H1 (cell line): Measurements from ENCODE around the gene ARHGAP10. TPM values are rescaled to one million over a fixed set of nuclear protein-coding genes. Genes with fewer than 3 reads are reported as not detected.

Experiments
- CTCF ChIA-PET: fragments of 300-600 bp; sonication (Branson Sonifier 250); formaldehyde crosslinking; loops from one replicate; lab custom pipeline; 2021; ENCODE audit not compliant: partially characterized antibody; lab: Charles Lee
- POLR2A ChIA-PET: fragments of 300-600 bp; sonication (Branson Sonifier 250); formaldehyde crosslinking; loops from one replicate; lab custom pipeline; 2021; ENCODE audit warnings: inconsistent platforms; ENCODE audit not compliant: partially characterized antibody; lab: Charles Lee
- DNase-seq, 2 experiments: peaks; one replicate each; pipeline versions ENCODE4 v3.0.0 to v3.0.0-alpha.2; 2010 to 2022; ENCODE audit warnings: low spot score in 2 of 2, low read depth in 1 of 2, mixed read lengths in 1 of 2
- FAIRE-seq: peaks from 2 replicates; lab custom pipeline; 2011; peaks lifted over from hg19 to GRCh38; lab: Jason Lieb, UNC
- H2AFZ ChIP-seq: 2 replicates; pipeline ENCODE4 v1.8.1; 2012; ENCODE audit warnings: low read length, inconsistent platforms
- H2AK5ac ChIP-seq: 2 replicates; pipeline ENCODE4 v1.6.1; 2013; ENCODE audit warnings: low read depth, low read length
- H2BK120ac ChIP-seq: replicated peaks from 2 replicates; pipeline ENCODE3; 2013; ENCODE audit warnings: low read depth, low read length, inconsistent platforms
- H2BK12ac ChIP-seq: 2 replicates; pipeline ENCODE4 v1.6.1; 2013; ENCODE audit warnings: low read depth, low read length
- H2BK15ac ChIP-seq: 2 replicates; pipeline ENCODE4 v1.6.1; 2013; ENCODE audit warnings: low read length
- H2BK20ac ChIP-seq: 2 replicates; pipeline ENCODE4 v1.6.1; 2013; ENCODE audit warnings: low read length
- H2BK5ac ChIP-seq: 2 replicates; pipeline ENCODE4 v1.6.1; 2013; ENCODE audit warnings: low read depth, low read length
- H3K14ac ChIP-seq: 2 replicates; pipeline ENCODE4 v1.6.1; 2013; ENCODE audit warnings: inconsistent platforms; ENCODE audit not compliant: insufficient read length
- H3K18ac ChIP-seq: 2 replicates; pipeline ENCODE4 v1.6.1; 2013; ENCODE audit warnings: low read length; ENCODE audit errors: extremely low read depth
- H3K23ac ChIP-seq: 2 replicates; pipeline ENCODE4 v1.6.1; 2013; ENCODE audit warnings: inconsistent platforms; ENCODE audit not compliant: insufficient read length
- H3K23me2 ChIP-seq: 2 replicates; pipeline ENCODE4 v1.6.1; 2013; ENCODE audit warnings: low read depth, low read length
- H3K27ac ChIP-seq: 2 replicates; pipeline ENCODE4 v1.6.1; 2011; ENCODE audit warnings: low read depth, low read length, inconsistent platforms
- H3K27me3 ChIP-seq, 4 experiments: replicated peaks in 1 of 4; 1 replicate in 1 of 4; 2 replicates in 3 of 4; pipeline versions ENCODE4 v1.6.1 to v1.8.1; 2011 to 2013; ENCODE audit warnings: low read length in 3 of 4, mild to moderate bottlenecking in 3 of 4, inconsistent platforms in 2 of 4, mixed read lengths in 2 of 4, moderate library complexity in 1 of 4; ENCODE audit not compliant: control insufficient read depth in 3 of 4, insufficient read depth in 3 of 4; ENCODE audit errors: extremely low read depth in 1 of 4
- H3K36me3 ChIP-seq, 4 experiments: 2 replicates each; pipeline versions ENCODE4 v1.6.1 to v1.8.1; 2011 to 2013; ENCODE audit warnings: mild to moderate bottlenecking in 4 of 4, low read length in 3 of 4, moderate library complexity in 2 of 4, control low read depth in 1 of 4, inconsistent platforms in 1 of 4; ENCODE audit not compliant: insufficient read depth in 4 of 4, control insufficient read depth in 2 of 4
- H3K4ac ChIP-seq: replicated peaks from 2 replicates; pipeline ENCODE3; 2013; ENCODE audit warnings: low read length, low read depth, mixed read lengths, inconsistent platforms; ENCODE audit not compliant: insufficient read length
- H3K4me1 ChIP-seq, 4 experiments: replicated peaks in 1 of 4; 1 replicate in 1 of 4; 2 replicates in 3 of 4; pipeline versions ENCODE4 v1.6.1 to v1.8.1; 2011 to 2013; ENCODE audit warnings: low read length in 3 of 4, inconsistent platforms in 2 of 4, mixed read lengths in 1 of 4; ENCODE audit not compliant: insufficient read depth in 4 of 4, control insufficient read depth in 3 of 4
- H3K4me2 ChIP-seq, 2 experiments: 2 replicates each; pipeline versions ENCODE4 v1.6.1 to v1.8.1; 2011 to 2013; ENCODE audit warnings: low read depth in 2 of 2, low read length in 2 of 2, control low read depth in 1 of 2, inconsistent platforms in 1 of 2, mild to moderate bottlenecking in 1 of 2; ENCODE audit not compliant: insufficient read depth in 1 of 2
- H3K4me3 ChIP-seq, 4 experiments: fragments of 200-600, 300-600 bp in 1 of 4; sonication (generic), shearing (Covaris generic), sonication (Bioruptor Twin) in 1 of 4; 2 replicates each; pipeline versions ENCODE4 v1.5.1 to v1.8.1; 2011 to 2016; ENCODE audit warnings: low read length in 4 of 4, low read depth in 3 of 4, control low read depth in 2 of 4, inconsistent platforms in 2 of 4, mild to moderate bottlenecking in 2 of 4, mixed read lengths in 1 of 4, moderate library complexity in 1 of 4; ENCODE audit not compliant: insufficient read depth in 2 of 4; ENCODE audit errors: extremely low read depth in 1 of 4
- H3K56ac ChIP-seq: replicated peaks from 2 replicates; pipeline ENCODE3; 2013; ENCODE audit warnings: low read depth, mild to moderate bottlenecking, mixed read lengths, low read length, inconsistent platforms; ENCODE audit not compliant: insufficient read length
- H3K79me1 ChIP-seq: 2 replicates; pipeline ENCODE4 v1.6.1; 2013; ENCODE audit warnings: low read depth, low read length, control low read depth
- H3K79me2 ChIP-seq, 2 experiments: 2 replicates each; pipeline versions ENCODE4 v1.6.1 to v1.8.1; 2012 to 2013; ENCODE audit warnings: low read length in 2 of 2, mild to moderate bottlenecking in 2 of 2, inconsistent platforms in 1 of 2; ENCODE audit not compliant: insufficient read depth in 2 of 2, control insufficient read depth in 1 of 2
- H3K9ac ChIP-seq, 4 experiments: replicated peaks in 1 of 4; 1 replicate in 1 of 4; 2 replicates in 3 of 4; pipeline versions ENCODE4 v1.6.1 to v1.8.1; 2011 to 2013; ENCODE audit warnings: low read depth in 3 of 4, low read length in 3 of 4, control low read depth in 2 of 4, mild to moderate bottlenecking in 2 of 4, moderate library complexity in 2 of 4, inconsistent platforms in 1 of 4; ENCODE audit errors: extremely low read depth in 1 of 4
- H3K9me3 ChIP-seq, 2 experiments: 2 replicates each; pipeline versions ENCODE4 v1.6.1 to v1.8.1; 2012 to 2013; ENCODE audit warnings: mild to moderate bottlenecking in 2 of 2, moderate library complexity in 2 of 2, control low read depth in 1 of 2, inconsistent platforms in 1 of 2, low read depth in 1 of 2, low read length in 1 of 2, mixed read lengths in 1 of 2; ENCODE audit not compliant: insufficient read depth in 2 of 2
- H4K20me1 ChIP-seq, 2 experiments: replicated peaks in 1 of 2; 2 replicates each; pipeline versions ENCODE3 to v1.8.1; 2011 to 2013; ENCODE audit warnings: inconsistent platforms in 2 of 2, low read length in 2 of 2, mild to moderate bottlenecking in 1 of 2; ENCODE audit not compliant: insufficient read depth in 2 of 2, control insufficient read depth in 1 of 2
- H4K5ac ChIP-seq: 2 replicates; pipeline ENCODE4 v1.6.1; 2013; ENCODE audit warnings: low read length, low read depth, mixed read lengths, inconsistent platforms; ENCODE audit not compliant: insufficient read length
- H4K8ac ChIP-seq: 2 replicates; pipeline ENCODE4 v1.8.0; 2013; ENCODE audit warnings: mild to moderate bottlenecking, moderate library complexity, low read length, inconsistent platforms; ENCODE audit not compliant: insufficient read depth; ENCODE audit errors: extremely low read depth
- H4K91ac ChIP-seq: replicated peaks from 2 replicates; pipeline ENCODE3; 2013; ENCODE audit warnings: low read length, mixed read lengths, inconsistent platforms; ENCODE audit not compliant: insufficient read length
- ASH2L ChIP-seq: fragments of 200-600, 300-600 bp; sonication (generic); IDR thresholded peaks from one replicate; pipeline ENCODE4 v1.7.1; 2017; ENCODE audit warnings: low read length
- E2F6 ChIP-seq: IDR thresholded peaks from 2 replicates; pipeline ENCODE4 v1.6.1; 2012; ENCODE audit warnings: inconsistent platforms
- EZH2 ChIP-seq: fragments of 200-600 bp; sonication (generic); IDR thresholded peaks from 2 replicates; pipeline ENCODE4 v1.7.1; 2012; ENCODE audit warnings: low read depth, mild to moderate bottlenecking, moderate library complexity, low read length, inconsistent platforms; ENCODE audit not compliant: severe bottlenecking
- POLR2AphosphoS5 ChIP-seq: IDR thresholded peaks from 2 replicates; pipeline ENCODE4 v1.6.1; 2011; ENCODE audit warnings: low read depth, low read length
- SIRT6 ChIP-seq: IDR thresholded peaks from one replicate; pipeline ENCODE4 v1.7.1; 2012; ENCODE audit warnings: low read length, inconsistent platforms
- SIX5 ChIP-seq: IDR thresholded peaks from 2 replicates; pipeline ENCODE4 v1.6.1; 2011; ENCODE audit warnings: mild to moderate bottlenecking, low read depth, low read length
- SRF ChIP-seq: IDR thresholded peaks from 2 replicates; pipeline ENCODE4 v1.6.1; 2011; ENCODE audit warnings: mild to moderate bottlenecking, low read depth, low read length, moderate library complexity
- TBP ChIP-seq: IDR thresholded peaks from 2 replicates; pipeline ENCODE4 v1.6.1; 2011; ENCODE audit warnings: low read depth, low read length, improper control_type of control experiment
- YY1 ChIP-seq: IDR thresholded peaks from 2 replicates; pipeline ENCODE4 v1.6.1; 2011; ENCODE audit warnings: low read depth, mild to moderate bottlenecking, low read length
- WGBS, 2 experiments: shearing (Covaris generic) in 1 of 2; methylation state at CpG; one replicate each; pipeline versions ENCODE4 v1.1.6 to v1.1.7; 2013 to 2015; ENCODE audit warnings: low lambda C conversion rate in 2 of 2, mixed read lengths in 2 of 2, inconsistent platforms in 1 of 2, low coverage in 1 of 2, missing lambda C conversion rate in 1 of 2; ENCODE audit not compliant: insufficient replicate concordance in 2 of 2, insufficient coverage in 1 of 2, insufficient read length in 1 of 2; ENCODE audit errors: extremely low coverage in 1 of 2, missing lambda C conversion rate in 1 of 2; 5-methylcytosine and 5-hydroxymethylcytosine counted together
- polyA plus RNA-seq, 7 experiments: library from polyadenylated mRNA; depleted of rRNA in 3 of 7; stranded (reverse) in 5 of 7; unstranded in 2 of 7; fragments of >200 nt in 5 of 7; fragments of 200-250 nt in 2 of 7; gene quantifications; 1 replicate in 5 of 7; 2 replicates in 1 of 7; 4 replicates in 1 of 7; pipeline versions ENCODE4 v1.2.1 to v1.2.3, GENCODE V29; 2011 to 2013; ENCODE audit warnings: missing spikeins in 2 of 7, mixed read lengths in 2 of 7
- total RNA-seq: library from RNA; stranded (reverse); fragmentation: NEBNext Ultra II Directional; extraction: Animal tissue kit (Norgen Biotek cat#: 25700); gene quantifications from 2 replicates; pipeline ENCODE4 v1.2.1, GENCODE V29; 2021

ARHGAP10 gene
- total and polyA plus RNA-seq, 2 of the 8 experiments (the other 6 are each of a cell fraction or from before 2014, with no cell fraction given): 3.7 to 6.1 TPM

- Histone ChIP-seq H2BK5ac (peak overlapping the region; percentile 68; the same call in 1 of the 2 replicates), H3K9ac (no peak overlapping the region), H3K4me3 (no peak overlapping the region), H3K14ac (no peak overlapping the region), H2AFZ (0 out of 2 replicates have a peak overlapping the region, but pooled peaks have one; percentile 28), H2AK5ac (peak overlapping the region; percentile 90; the same call in 1 of the 2 replicates), H4K8ac (peak overlapping the region; percentile 87; the same call in 1 of the 2 replicates), H3K9me3 (no peaks in the 10 kb centered on the region), H3K27ac (no peak overlapping the region), H3K79me2 (no peaks in the 10 kb centered on the region), H3K23me2 (no peaks in the 10 kb centered on the region), H3K27me3 (no peaks in the 10 kb centered on the region), H3K56ac (no peak overlapping the region), H2BK20ac (peak overlapping the region; percentile 83; the same call in 1 of the 2 replicates), H2BK120ac (no peak overlapping the region), H2BK15ac (0 out of 2 replicates have a peak overlapping the region, but pooled peaks have one; percentile 92), H3K18ac (peak overlapping the region; percentile 60; the same call in 1 of the 2 replicates), H2BK12ac (peak overlapping the region; percentile 75; the same call in 1 of the 2 replicates), H3K79me1 (no peaks in the 10 kb centered on the region; the same call in 1 of the 2 replicates), H4K91ac (peak overlapping the region; percentile 15), H3K4me2 (no peak overlapping the region; a peak in 1 of 4 replicates), H3K4me1 (peaks cover 0 to 16% (median 12%) of the 10 kb centered on the region in 4 experiments; a peak in 5 of 7 replicates), H3K4ac (peak overlapping the region; percentile 34), H3K36me3 (no peaks in the 10 kb centered on the region), H4K20me1 (no peaks in the 10 kb centered on the region), H3K23ac (no peak overlapping the region), H4K5ac (no peak overlapping the region)
- WGBS, 2 experiments: 54% methylated on average over 15 of the region's 15 CpGs; no CpG with 5 or more reads in 1 of the 2 experiments
- FAIRE-seq (peak; percentile 94), DNase-seq (peak; percentile 47 to 67)
- ChIA-PET CTCF (interaction anchor here (0.7 to 3.5 kb wide), 17 partner anchors 10 to 395 kb away, joined by 3 to 11 read pairs (median 4); no protein-coding TSS in a partner anchor), POLR2A (no interaction called here)
- no peak for TF ChIP-seq ASH2L
- TF ChIP-seq YY1: no peak
- TF ChIP-seq E2F6: peak; percentile 51; the same call in 1 of the 2 replicates
- no peak for TF ChIP-seq SRF
- no peak for TF ChIP-seq SIX5
- TF ChIP-seq POLR2AphosphoS5: no peak
- TF ChIP-seq SIRT6: no peak
- TF ChIP-seq TBP: no peak
- no peak for TF ChIP-seq EZH2
These were observed 252.3 kb downstream of the ARHGAP10 start for GRCh38 chr4:147984065-147984777.
